Stromal cell of bone marrow (primary cell): Measurements from ENCODE around the gene TMEM218.
"Not testable (repeated sequence)": the region's sequence is repeated elsewhere in the genome, so short reads cannot be mapped to it uniquely, and the experiment has no call there.

Experiments
- DNase-seq: peaks from one replicate; pipeline ENCODE4 v3.0.0-alpha.2; 2012; ENCODE audit warnings: low read depth

The TMEM218 gene

GRCh38 chr11:125075900-125076317 lies 35.5 kb downstream of the TMEM218 start:
- peak; percentile 23 for DNase-seq

- no peak for DNase-seq
Observed at GRCh38 chr11:125075242-125075625, 36.2 kb downstream of the TMEM218 start.

GRCh38 chr11:125074511-125075241 lies 36.8 kb downstream of the TMEM218 start:
- DNase-seq: no peak

GRCh38 chr11:125073616-125074483 lies 37.6 kb downstream of the TMEM218 start:
- no peak for DNase-seq

GRCh38 chr11:125072961-125073590 lies 38.4 kb downstream of the TMEM218 start:
- DNase-seq: no peak

- no peak for DNase-seq
Observed at GRCh38 chr11:125072218-125072960, 39.0 kb downstream of the TMEM218 start.

GRCh38 chr11:125071846-125072217 lies 39.6 kb downstream of the TMEM218 start:
- DNase-seq: no peak

- no peak for DNase-seq
Observed at GRCh38 chr11:125071435-125071834, 40.0 kb downstream of the TMEM218 start.

- DNase-seq: peak; percentile 49
Observed at GRCh38 chr11:125070699-125071254, 40.6 kb downstream of the TMEM218 start.

- DNase-seq: no peak
Observed at GRCh38 chr11:125069796-125070195, 41.6 kb downstream of the TMEM218 start.

- no peak for DNase-seq
Observed at GRCh38 chr11:125069008-125069407, 42.4 kb downstream of the TMEM218 start.

GRCh38 chr11:125068368-125068767 lies 43.1 kb downstream of the TMEM218 start:
- no peak for DNase-seq

- no peak for DNase-seq
Observed at GRCh38 chr11:125064070-125064469, 47.4 kb downstream of the TMEM218 start.

GRCh38 chr11:125063429-125064043 lies 47.9 kb downstream of the TMEM218 start:
- DNase-seq: no peak

GRCh38 chr11:125062931-125063428 lies 48.4 kb downstream of the TMEM218 start, which contains the start of gene SLC37A2:
SLC37A2 (plus strand) TSS chr11:125063305; CDS start chr11:125063368, 63 bp downstream.
- no peak for DNase-seq

GRCh38 chr11:125062218-125062930 lies 49.1 kb downstream of the TMEM218 start:
- no peak for DNase-seq

GRCh38 chr11:125061281-125061680 lies 50.1 kb downstream of the TMEM218 start:
- no peak for DNase-seq

GRCh38 chr11:125057693-125058016 lies 53.8 kb downstream of the TMEM218 start:
- DNase-seq: no peak

GRCh38 chr11:125056931-125057692 lies 54.3 kb downstream of the TMEM218 start:
- no peak for DNase-seq

- DNase-seq: not testable (repeated sequence)
Observed at GRCh38 chr11:125056111-125056510, 55.3 kb downstream of the TMEM218 start.
